K562 (cell line): ENCODE data around the gene TCF12. TPM values are rescaled to one million over a fixed set of nuclear protein-coding genes. Genes with fewer than 3 reads are reported as not detected.

Source experiments
- ATAC-seq: fragments of 200-7000 bp; cut with Tn5 transposase; 3 replicates; pipeline ENCODE4 v1.9.1; 2020; ENCODE audit warnings: moderate library complexity
- BruUV-seq: library from RNA; stranded (reverse); fragments of 400-500 nt; replicated peaks from 2 replicates; lab custom pipeline; 2021; lab: Mats Ljungman, UMichigan
- CTCF ChIA-PET: fragments of 300-600 bp; formaldehyde crosslinking; extraction: SDS; loops from one replicate; lab custom pipeline; 2021; ENCODE audit warnings: low intra/inter-chr PET ratio; lab: Yijun Ruan, JAX
- POLR2A ChIA-PET: fragments of 300-600, 350-650 bp; sonication (Branson Sonifier 250); formaldehyde crosslinking; extraction: SDS; loops from one replicate; lab custom pipeline; 2021; ENCODE audit warnings: antibody characterized with exemption, inconsistent platforms; lab: Yijun Ruan, JAX
- DNase-seq, 4 experiments: peaks; one replicate each; pipeline versions ENCODE4 v3.0.0 to v3.0.0-alpha.2; 2011 to 2018; ENCODE audit warnings: low spot score in 3 of 4, mixed read lengths in 3 of 4; ENCODE audit errors: extremely low read depth in 1 of 4
- FAIRE-seq: peaks from 2 replicates; lab custom pipeline; 2011; peaks lifted over from hg19 to GRCh38; lab: Jason Lieb, UNC
- H2AFZ ChIP-seq: 2 replicates; pipeline ENCODE4 v1.6.0; 2011; ENCODE audit warnings: low read depth, low read length, control low read depth, inconsistent platforms
- H3K27ac ChIP-seq: fragments of 200-600 bp; 3 replicates; pipeline ENCODE4 v1.8.0; 2011; ENCODE audit warnings: low read depth, mild to moderate bottlenecking, control low read depth, inconsistent platforms, low read length, moderate library complexity, mixed read lengths; ENCODE audit errors: extremely low read depth
- H3K27me3 ChIP-seq, 2 experiments: fragments of 300-600 bp in 1 of 2; 2 replicates in 1 of 2; 3 replicates in 1 of 2; pipeline versions ENCODE4 v1.6.0 to v1.8.0; 2011; ENCODE audit warnings: inconsistent platforms in 2 of 2, low read length in 2 of 2, mild to moderate bottlenecking in 1 of 2, mixed read lengths in 1 of 2, moderate library complexity in 1 of 2; ENCODE audit not compliant: control insufficient read depth in 2 of 2, insufficient read depth in 2 of 2
- H3K36me3 ChIP-seq: fragments of 300-600 bp; 3 replicates; pipeline ENCODE4 v1.8.0; 2011; ENCODE audit warnings: mild to moderate bottlenecking, low read length, inconsistent platforms; ENCODE audit not compliant: control insufficient read depth, insufficient read depth
- H3K4me1 ChIP-seq, 2 experiments: fragments of 200-600 bp in 1 of 2; replicated peaks in 1 of 2; 2 replicates in 1 of 2; 3 replicates in 1 of 2; pipeline versions ENCODE4 v1.5.1 to v1.8.0; 2011; ENCODE audit warnings: inconsistent platforms in 2 of 2, low read length in 2 of 2, mild to moderate bottlenecking in 1 of 2, mixed read lengths in 1 of 2, moderate library complexity in 1 of 2; ENCODE audit not compliant: control insufficient read depth in 2 of 2, insufficient read depth in 2 of 2
- H3K4me2 ChIP-seq: 2 replicates; pipeline ENCODE4 v1.6.1; 2011; ENCODE audit warnings: low read length, control low read depth, inconsistent platforms, mixed read lengths; ENCODE audit not compliant: insufficient read depth
- H3K4me3 ChIP-seq: fragments of 200-600 bp; sonication (generic), shearing (Covaris generic); 2 replicates; pipeline ENCODE4 v1.5.1; 2016; ENCODE audit warnings: control low read depth, inconsistent platforms
- H3K79me2 ChIP-seq: fragments of 200-600 bp; 3 replicates; pipeline ENCODE4 v1.8.0; 2011; ENCODE audit warnings: low read length, inconsistent platforms; ENCODE audit not compliant: control insufficient read depth, insufficient read depth
- H3K9ac ChIP-seq, 2 experiments: 2 replicates each; pipeline versions ENCODE4 v1.6.0 to v1.6.1; 2011; ENCODE audit warnings: low read depth in 2 of 2, low read length in 2 of 2, control low read depth in 1 of 2, inconsistent platforms in 1 of 2, mild to moderate bottlenecking in 1 of 2, mixed read lengths in 1 of 2; ENCODE audit not compliant: insufficient read depth in 1 of 2
- H3K9me1 ChIP-seq: one replicate; pipeline ENCODE4 v1.6.0; 2011; ENCODE audit warnings: inconsistent platforms, mild to moderate bottlenecking, low read length, moderate library complexity; ENCODE audit not compliant: control insufficient read depth, insufficient read depth
- H3K9me3 ChIP-seq: replicated peaks from 2 replicates; pipeline ENCODE4 v1.5.1; 2011; ENCODE audit warnings: low read depth, low read length, inconsistent platforms; ENCODE audit not compliant: control insufficient read depth, insufficient read depth
- H4K20me1 ChIP-seq: replicated peaks from 2 replicates; pipeline ENCODE4 v1.6.1; 2011; ENCODE audit warnings: low read length, inconsistent platforms, mixed read lengths; ENCODE audit not compliant: control insufficient read depth, insufficient read depth
- BCOR ChIP-seq: fragments of 450-650 bp; IDR thresholded peaks from 2 replicates; pipeline ENCODE4 v1.6.1; 2016
- CHD1 ChIP-seq: fragments of 200-600 bp; sonication (generic); IDR thresholded peaks from one replicate; pipeline ENCODE4 v1.6.1; 2012; ENCODE audit warnings: mild to moderate bottlenecking, moderate library complexity, low read length, inconsistent platforms
- DACH1 ChIP-seq: fragments of 450-650 bp; IDR thresholded peaks from 2 replicates; pipeline ENCODE4 v1.6.1; 2018; ENCODE audit not compliant: partially characterized antibody
- GABPA ChIP-seq: fragments of 200-800 bp; sonication (Bioruptor generic); conservative IDR thresholded peaks from 2 replicates; pipeline ENCODE4 v1.6.1; 2016; ENCODE audit warnings: low read depth, missing genetic modification characterization, missing compliant biosample characterization
- KDM4B ChIP-seq, 2 experiments: fragments of 450-650 bp in 1 of 2; sonication (generic) in 1 of 2; IDR thresholded peaks; 2 replicates each; pipeline ENCODE4 v1.6.1; 2016 to 2017; ENCODE audit warnings: borderline replicate concordance in 2 of 2, antibody characterized with exemption in 1 of 2, low read depth in 1 of 2, mild to moderate bottlenecking in 1 of 2
- PCBP2 ChIP-seq: fragments of 200-400 bp; formaldehyde crosslinking; IDR thresholded peaks from 2 replicates; pipeline ENCODE4 v1.6.1; 2018; ENCODE audit warnings: low read length, low read depth, mild to moderate bottlenecking, moderate library complexity; ENCODE audit not compliant: poor library complexity, severe bottlenecking
- PHF21A ChIP-seq: fragments of 450-650 bp; IDR thresholded peaks from 2 replicates; pipeline ENCODE4 v1.6.1; 2017; ENCODE audit warnings: low read depth, borderline replicate concordance
- RAD21 ChIP-seq, 2 experiments: fragments of 250-450 bp in 1 of 2; fragments of 450-650 bp in 1 of 2; sonication (Bioruptor Pico) in 1 of 2; formaldehyde crosslinking in 1 of 2; IDR thresholded peaks in 1 of 2; conservative IDR thresholded peaks in 1 of 2; 2 replicates each; pipeline versions ENCODE4 v1.4.0 to v1.8.0; 2020 to 2022; ENCODE audit warnings: mild to moderate bottlenecking in 2 of 2, moderate library complexity in 1 of 2
- ZNF609 ChIP-seq: sonication (generic); formaldehyde crosslinking; IDR thresholded peaks from 2 replicates; pipeline ENCODE4 v1.8.1; 2023; ENCODE audit warnings: missing genetic modification reagents, mild to moderate bottlenecking, borderline replicate concordance
- in situ Hi-C: fragments of 300-500 bp; cut with MboI; formaldehyde crosslinking; loops from 4 replicates; pipeline ENCODE4 v1.15.0; 2018; ENCODE audit warnings: inconsistent platforms, mixed read lengths
- intact Hi-C: fragments of 100-400 bp; cut with micrococcal nuclease; formaldehyde crosslinking; loops from 2 replicates; pipeline ENCODE4 v1.14.2; 2022
- polyA plus RNA-seq, 8 experiments: library from polyadenylated mRNA; depleted of rRNA in 4 of 8; stranded (reverse) in 5 of 8; unstranded in 3 of 8; fragments of >200 nt; fragmentation: Nextera tagmentation in 2 of 8; fragmentation: Illumina TruSeq in 1 of 8; extraction: Ambion mirVana in 2 of 8; extraction: Trizol in 1 of 8; gene quantifications; 2 replicates each; pipeline versions ENCODE4 v1.2.1 to v1.2.3, GENCODE V29; 2011 to 2014; ENCODE audit warnings: inconsistent platforms in 1 of 8, missing spikeins in 1 of 8
- total RNA-seq, 7 experiments: library from RNA; depleted of rRNA in 6 of 7; stranded (reverse); fragments of >200 nt in 6 of 7; fragmentation: Illumina TruSeq in 2 of 7; extraction: Trizol in 2 of 7; gene quantifications; 2 replicates each; pipeline versions ENCODE4 v1.2.1 to v1.2.3, GENCODE V29; 2011 to 2021; ENCODE audit warnings: low replicate concordance in 1 of 7
- TF ChIP-seq, protein P1 (sequence below): fragments of 250-450 bp; sonication (Bioruptor Pico); IDR thresholded peaks from 2 replicates; pipeline ENCODE4 v1.4.0; 2020

The TCF12 gene
- total and polyA plus RNA-seq, 9 of the 15 experiments (the other 6 are each of a cell fraction or from before 2014, with no cell fraction given) = 10.5 to 132 (median 52.9) TPM

DNA sequence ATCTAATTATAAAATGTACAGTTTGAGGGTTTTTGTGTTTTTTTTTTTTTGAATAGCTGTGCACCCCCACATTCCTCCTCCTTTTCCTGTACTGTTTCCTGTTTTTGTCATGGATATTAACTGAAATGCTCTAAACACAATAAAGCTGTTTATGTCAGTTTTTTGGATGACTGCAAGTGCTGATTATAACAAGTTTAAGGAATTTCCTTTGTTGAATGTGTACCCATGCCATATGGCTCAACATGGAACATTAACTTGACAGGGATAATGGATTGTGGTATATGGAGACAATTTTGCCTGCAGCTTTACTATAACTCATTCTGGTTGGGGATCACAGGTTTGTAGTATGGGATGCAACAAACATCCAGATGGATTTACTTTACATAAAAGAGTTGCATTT, 216.4 kb downstream of the TCF12 start:
- no peak for DNase-seq
- Histone ChIP-seq H3K4me2 (no peak overlapping the region), H3K27me3 (no peaks in the 10 kb centered on the region), H3K9me3 (no peaks in the 10 kb centered on the region), H3K36me3 (no peaks in the 10 kb centered on the region), H3K9me1 (no peaks in the 10 kb centered on the region), H2AFZ (no peak overlapping the region), H3K79me2 (peaks cover 6% of the 10 kb centered on the region; the same call in 1 of the 3 replicates), H3K4me1 (0 out of 5 replicates have a peak, but pooled peaks cover 0 to 2% of the 10 kb centered on the region in 2 experiments), H3K27ac (no peak overlapping the region), H4K20me1 (no peaks in the 10 kb centered on the region), H3K4me3 (no peak overlapping the region), H3K9ac (no peak overlapping the region)
- in situ Hi-C loops (loop anchor here (5.0 kb wide), 1 partner anchor 392 kb away; no protein-coding TSS in a partner anchor), intact Hi-C loops (loop anchor here (5.0 kb wide), 2 partner anchors 118 to 218 kb away; partner anchors contain the start of gene TCF12)
- BruUV-seq = no TSS peak
- no peak for TF ChIP-seq DACH1
- no peak for TF ChIP-seq RAD21 (CRISPR knock-in tag; conservative IDR thresholded peaks at IDR 0.05 in 1 of 2, IDR thresholded peaks at IDR 0.05 in 1 of 2)
- TF ChIP-seq BCOR = no peak
- TF ChIP-seq GABPA = no peak
- no peak for TF ChIP-seq KDM4B (IDR thresholded peaks at IDR 0.05; ENCODE audit: borderline replicate concordance in 2 of 2, low read depth in 1 of 2)
- TF ChIP-seq, protein P1, sequence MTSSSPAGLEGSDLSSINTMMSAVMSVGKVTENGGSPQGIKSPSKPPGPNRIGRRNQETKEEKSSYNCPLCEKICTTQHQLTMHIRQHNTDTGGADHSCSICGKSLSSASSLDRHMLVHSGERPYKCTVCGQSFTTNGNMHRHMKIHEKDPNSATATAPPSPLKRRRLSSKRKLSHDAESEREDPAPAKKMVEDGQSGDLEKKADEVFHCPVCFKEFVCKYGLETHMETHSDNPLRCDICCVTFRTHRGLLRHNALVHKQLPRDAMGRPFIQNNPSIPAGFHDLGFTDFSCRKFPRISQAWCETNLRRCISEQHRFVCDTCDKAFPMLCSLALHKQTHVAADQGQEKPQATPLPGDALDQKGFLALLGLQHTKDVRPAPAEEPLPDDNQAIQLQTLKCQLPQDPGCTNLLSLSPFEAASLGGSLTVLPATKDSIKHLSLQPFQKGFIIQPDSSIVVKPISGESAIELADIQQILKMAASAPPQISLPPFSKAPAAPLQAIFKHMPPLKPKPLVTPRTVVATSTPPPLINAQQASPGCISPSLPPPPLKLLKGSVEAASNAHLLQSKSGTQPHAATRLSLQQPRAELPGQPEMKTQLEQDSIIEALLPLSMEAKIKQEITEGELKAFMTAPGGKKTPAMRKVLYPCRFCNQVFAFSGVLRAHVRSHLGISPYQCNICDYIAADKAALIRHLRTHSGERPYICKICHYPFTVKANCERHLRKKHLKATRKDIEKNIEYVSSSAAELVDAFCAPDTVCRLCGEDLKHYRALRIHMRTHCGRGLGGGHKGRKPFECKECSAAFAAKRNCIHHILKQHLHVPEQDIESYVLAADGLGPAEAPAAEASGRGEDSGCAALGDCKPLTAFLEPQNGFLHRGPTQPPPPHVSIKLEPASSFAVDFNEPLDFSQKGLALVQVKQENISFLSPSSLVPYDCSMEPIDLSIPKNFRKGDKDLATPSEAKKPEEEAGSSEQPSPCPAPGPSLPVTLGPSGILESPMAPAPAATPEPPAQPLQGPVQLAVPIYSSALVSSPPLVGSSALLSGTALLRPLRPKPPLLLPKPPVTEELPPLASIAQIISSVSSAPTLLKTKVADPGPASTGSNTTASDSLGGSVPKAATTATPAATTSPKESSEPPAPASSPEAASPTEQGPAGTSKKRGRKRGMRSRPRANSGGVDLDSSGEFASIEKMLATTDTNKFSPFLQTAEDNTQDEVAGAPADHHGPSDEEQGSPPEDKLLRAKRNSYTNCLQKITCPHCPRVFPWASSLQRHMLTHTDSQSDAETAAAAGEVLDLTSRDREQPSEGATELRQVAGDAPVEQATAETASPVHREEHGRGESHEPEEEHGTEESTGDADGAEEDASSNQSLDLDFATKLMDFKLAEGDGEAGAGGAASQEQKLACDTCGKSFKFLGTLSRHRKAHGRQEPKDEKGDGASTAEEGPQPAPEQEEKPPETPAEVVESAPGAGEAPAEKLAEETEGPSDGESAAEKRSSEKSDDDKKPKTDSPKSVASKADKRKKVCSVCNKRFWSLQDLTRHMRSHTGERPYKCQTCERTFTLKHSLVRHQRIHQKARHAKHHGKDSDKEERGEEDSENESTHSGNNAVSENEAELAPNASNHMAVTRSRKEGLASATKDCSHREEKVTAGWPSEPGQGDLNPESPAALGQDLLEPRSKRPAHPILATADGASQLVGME (CRISPR knock-in tag) = no peak
- no peak for TF ChIP-seq CHD1
- no peak for TF ChIP-seq PHF21A
- no peak for TF ChIP-seq ZNF609 (CRISPR knock-in tag)
- no peak for TF ChIP-seq PCBP2
- no peak for ATAC-seq
- CTCF ChIA-PET = no interaction called here
- POLR2A ChIA-PET = interaction anchor here (0.7 kb wide), 1 partner anchor 29 kb away, joined by 4 read pairs; no protein-coding TSS in a partner anchor
- no peak for FAIRE-seq
